NOMO-1 (cell line): ENCODE measurements around the gene C1QTNF12.
A peak's percentile ranks its signal among the peaks of the same experiment; 100 is the strongest.

Source experiments
- DNase-seq, 2 experiments: peaks; one replicate each; lab custom pipeline; 2025; ENCODE audit not compliant: unreplicated experiment in 2 of 2; lab: John Stamatoyannopoulos, UW

Gene C1QTNF12

GRCh38 chr1:1230656-1231399 is 15.7 kb downstream of the C1QTNF12 start:
- peak in 1 of 2 experiments; percentile 44 for DNase-seq

GRCh38 chr1:1229770-1230169 is 16.8 kb downstream of the C1QTNF12 start:
- no peak for DNase-seq

- DNase-seq, result no peak
Measured at GRCh38 chr1:1228596-1229321, 17.8 kb downstream of the C1QTNF12 start.

GRCh38 chr1:1228187-1228586 is 18.3 kb downstream of the C1QTNF12 start:
- DNase-seq, result no peak

GRCh38 chr1:1227386-1227785 is 19.1 kb downstream of the C1QTNF12 start:
- no peak for DNase-seq

GRCh38 chr1:1226566-1227362 is 19.8 kb downstream of the C1QTNF12 start:
- DNase-seq, result no peak

- no peak for DNase-seq
Measured at GRCh38 chr1:1225913-1226312, 20.6 kb downstream of the C1QTNF12 start.

- no peak for DNase-seq
Measured at GRCh38 chr1:1225238-1225845, 21.2 kb downstream of the C1QTNF12 start.

- no peak for DNase-seq
Measured at GRCh38 chr1:1223891-1224290, 22.6 kb downstream of the C1QTNF12 start.

GRCh38 chr1:1223321-1223720 is 23.2 kb downstream of the C1QTNF12 start:
- no peak for DNase-seq

- no peak for DNase-seq
Measured at GRCh38 chr1:1222575-1223225, 23.8 kb downstream of the C1QTNF12 start.

GRCh38 chr1:1221887-1222574 is 24.5 kb downstream of the C1QTNF12 start:
- DNase-seq, result no peak

- DNase-seq, result no peak
Measured at GRCh38 chr1:1220197-1220596, 26.3 kb downstream of the C1QTNF12 start.

- no peak for DNase-seq
Measured at GRCh38 chr1:1219341-1219740, 27.2 kb downstream of the C1QTNF12 start.

GRCh38 chr1:1218524-1219200 is 27.9 kb downstream of the C1QTNF12 start:
- DNase-seq, result no peak

GRCh38 chr1:1217621-1218523 is 28.6 kb downstream of the C1QTNF12 start:
- DNase-seq, result no peak

GRCh38 chr1:1216770-1217620 is 29.5 kb downstream of the C1QTNF12 start:
- no peak for DNase-seq
